ENCODE data around the gene DIRAS3. TPM values are rescaled to one million over a fixed set of nuclear protein-coding genes. Genes with fewer than 3 reads are reported as not detected.
"Not testable (repeated sequence)": the region's sequence is repeated elsewhere in the genome, so short reads cannot be mapped to it uniquely, and the experiment has no call there.

The DIRAS3 gene, protein sequence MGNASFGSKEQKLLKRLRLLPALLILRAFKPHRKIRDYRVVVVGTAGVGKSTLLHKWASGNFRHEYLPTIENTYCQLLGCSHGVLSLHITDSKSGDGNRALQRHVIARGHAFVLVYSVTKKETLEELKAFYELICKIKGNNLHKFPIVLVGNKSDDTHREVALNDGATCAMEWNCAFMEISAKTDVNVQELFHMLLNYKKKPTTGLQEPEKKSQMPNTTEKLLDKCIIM
- 1.2 TPM for polyA plus RNA-seq (2013, experiment 1 of 2; ENCODE audit: insufficient read length)
- 1.4 TPM for polyA plus RNA-seq (2013, experiment 2 of 2; ENCODE audit: insufficient read length)

GRCh38 chr1:68049941-68050878, at the start of gene DIRAS3:
Gene DIRAS3 (minus strand): TSS chr1:68050627. CDS start chr1:68047297, 3,330 bp downstream.
- DNase-seq = peak; percentile 7

DNA sequence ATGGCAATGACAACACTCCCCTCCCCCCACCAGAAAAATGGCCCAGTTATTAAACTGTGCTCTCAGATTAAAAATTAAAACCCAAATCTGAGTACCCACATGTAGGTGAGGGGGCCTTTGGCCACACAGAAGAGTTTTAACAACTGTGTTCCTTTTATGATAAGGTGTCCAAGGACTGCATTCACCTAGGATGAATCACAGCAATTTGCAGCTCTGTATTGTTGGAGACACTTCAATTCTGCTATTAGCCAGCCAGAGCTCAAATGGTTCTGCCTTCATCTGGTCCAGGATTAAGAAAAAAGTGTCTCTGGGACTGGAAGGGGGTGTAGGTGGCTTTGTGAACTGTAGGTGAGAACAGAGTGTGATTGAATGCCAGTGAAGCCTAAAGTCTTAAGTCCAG, 43.3 kb upstream of the DIRAS3 start:
- no peak for DNase-seq

GRCh38 chr1:68087184-68087583, 36.8 kb upstream of the DIRAS3 start:
- no peak for DNase-seq

GRCh38 chr1:68085752-68086151, 35.3 kb upstream of the DIRAS3 start:
- DNase-seq = no peak

- DNase-seq = no peak
These were observed 33.3 kb upstream of the DIRAS3 start for GRCh38 chr1:68083686-68084085.

DNA sequence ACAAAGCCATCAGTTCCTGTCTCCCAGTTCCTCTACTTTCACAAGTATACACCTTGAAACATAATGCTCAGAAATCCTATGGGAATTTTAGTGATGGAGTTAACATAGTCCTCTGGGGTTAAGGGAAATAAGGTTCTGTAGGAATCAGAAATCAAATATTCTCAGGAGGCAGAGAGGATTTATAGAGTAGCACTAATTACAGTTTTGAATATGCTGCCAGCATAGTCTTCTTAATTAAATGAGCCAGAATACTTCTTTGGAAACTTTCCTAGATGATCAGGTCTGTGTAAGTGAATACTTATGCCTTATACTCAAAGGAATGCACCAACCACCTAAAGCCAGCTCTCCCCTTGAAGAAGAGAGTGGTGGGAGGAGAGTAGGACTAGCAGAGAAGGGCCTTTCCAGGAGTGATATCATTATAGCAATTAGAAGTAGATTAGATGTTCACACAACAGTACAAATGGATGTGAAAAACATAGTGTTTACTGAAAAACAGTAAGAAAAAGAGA, 31.4 kb upstream of the DIRAS3 start:
- DNase-seq = no peak

DNA sequence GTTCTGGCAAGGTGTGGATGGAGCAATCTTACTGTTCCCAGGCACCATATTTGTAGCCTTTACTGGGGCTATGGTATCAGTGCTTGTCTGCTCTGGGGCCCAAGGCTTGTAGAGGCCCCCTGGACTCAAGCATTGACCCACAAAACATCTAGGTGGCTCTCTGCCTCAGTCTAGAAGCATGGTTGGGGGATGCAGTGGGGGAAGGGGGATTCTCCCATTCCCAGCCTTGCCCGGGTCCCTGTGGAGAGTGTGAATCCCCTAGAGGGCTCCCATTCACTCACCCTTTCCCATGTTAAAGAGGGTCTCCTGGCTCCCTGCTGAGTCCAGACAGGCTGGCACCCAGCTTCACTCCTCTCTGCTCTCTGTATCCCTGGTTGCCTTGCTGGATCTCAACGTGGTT, 28.2 kb upstream of the DIRAS3 start:
- DNase-seq = no peak

GRCh38 chr1:68074472-68074871, 24.0 kb upstream of the DIRAS3 start:
- DNase-seq = no peak

DNA sequence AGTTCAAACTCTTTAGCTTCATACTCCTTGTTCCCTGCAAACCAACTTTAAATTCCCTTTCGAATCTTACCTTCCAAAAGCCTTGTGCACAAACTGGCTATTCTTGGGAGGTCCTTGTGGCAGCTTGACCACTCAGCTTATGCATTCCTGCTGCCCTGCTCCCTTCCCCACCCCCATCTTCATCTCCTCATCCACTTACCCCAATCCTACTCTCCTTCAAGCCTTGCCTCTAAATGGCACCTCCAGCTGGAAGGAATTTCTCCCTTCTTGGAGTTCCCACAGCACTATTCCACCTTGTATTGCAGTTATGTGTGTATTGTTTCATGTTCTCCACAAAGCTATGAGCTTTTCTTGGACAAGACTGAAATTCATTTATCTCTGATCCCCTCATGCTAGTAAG, 15.3 kb upstream of the DIRAS3 start:
- no peak for DNase-seq

GRCh38 chr1:68058053-68058452, 7.6 kb upstream of the DIRAS3 start:
- DNase-seq = not testable (repeated sequence)

DNA sequence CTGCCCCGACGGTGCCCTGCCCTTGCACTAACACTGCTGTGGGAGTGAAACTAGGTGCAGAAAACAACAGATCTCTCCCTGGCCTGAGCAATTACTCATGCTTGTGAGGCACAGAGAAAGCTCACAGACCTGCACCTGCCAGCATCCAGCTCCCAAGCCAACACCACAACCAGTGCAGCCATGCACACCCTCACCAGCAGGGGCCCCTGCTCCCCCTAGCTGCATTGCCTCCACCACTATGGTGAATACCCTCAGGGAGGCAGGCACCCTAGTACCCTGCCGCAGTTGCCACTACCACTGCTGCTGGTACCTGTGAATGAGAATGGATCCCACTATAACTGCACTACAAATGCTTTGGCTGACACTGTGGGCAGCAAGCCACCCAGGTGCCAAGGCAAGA, 7.1 kb upstream of the DIRAS3 start:
- no peak for DNase-seq

GRCh38 chr1:68057050-68057449, 6.6 kb upstream of the DIRAS3 start:
- DNase-seq = no peak

GRCh38 chr1:68051475-68051874, 1.0 kb upstream of the DIRAS3 start:
- peak; percentile 78 for DNase-seq

- no peak for DNase-seq
These were observed 2.8 kb downstream of the DIRAS3 start for GRCh38 chr1:68047659-68048026.

DNA sequence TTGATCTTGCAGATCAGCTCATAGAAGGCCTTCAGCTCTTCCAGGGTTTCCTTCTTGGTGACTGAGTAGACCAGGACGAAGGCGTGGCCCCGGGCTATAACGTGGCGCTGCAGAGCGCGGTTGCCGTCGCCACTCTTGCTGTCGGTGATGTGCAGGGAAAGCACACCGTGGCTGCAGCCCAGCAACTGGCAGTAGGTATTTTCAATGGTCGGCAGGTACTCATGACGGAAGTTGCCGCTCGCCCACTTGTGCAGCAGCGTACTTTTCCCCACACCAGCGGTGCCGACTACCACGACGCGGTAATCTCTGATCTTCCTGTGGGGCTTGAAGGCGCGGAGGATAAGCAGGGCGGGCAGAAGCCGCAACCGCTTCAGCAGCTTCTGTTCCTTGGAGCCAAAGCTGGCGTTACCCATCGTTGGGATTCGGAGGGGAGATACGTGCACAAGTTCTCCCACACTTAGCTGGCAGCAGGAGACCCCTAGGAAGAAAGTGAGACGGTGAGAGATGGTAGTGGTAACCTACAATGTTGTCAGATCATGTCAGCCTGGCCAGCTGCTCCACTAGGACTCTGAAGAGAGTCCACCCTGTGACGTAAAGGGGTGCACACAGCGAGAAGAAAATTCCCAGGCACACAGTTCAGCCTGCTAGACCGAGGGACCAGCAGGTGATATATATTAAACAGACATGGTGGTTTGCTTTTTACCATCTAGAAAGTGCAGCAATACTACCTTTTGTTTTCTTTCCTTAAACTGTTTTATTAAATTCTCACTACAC, 3.4 kb downstream of the DIRAS3 start:
- no peak for DNase-seq

- DNase-seq = no peak
These were observed 4.0 kb downstream of the DIRAS3 start for GRCh38 chr1:68046423-68046822.

- DNase-seq = no peak
These were observed 4.8 kb downstream of the DIRAS3 start for GRCh38 chr1:68045511-68046180.

DNA sequence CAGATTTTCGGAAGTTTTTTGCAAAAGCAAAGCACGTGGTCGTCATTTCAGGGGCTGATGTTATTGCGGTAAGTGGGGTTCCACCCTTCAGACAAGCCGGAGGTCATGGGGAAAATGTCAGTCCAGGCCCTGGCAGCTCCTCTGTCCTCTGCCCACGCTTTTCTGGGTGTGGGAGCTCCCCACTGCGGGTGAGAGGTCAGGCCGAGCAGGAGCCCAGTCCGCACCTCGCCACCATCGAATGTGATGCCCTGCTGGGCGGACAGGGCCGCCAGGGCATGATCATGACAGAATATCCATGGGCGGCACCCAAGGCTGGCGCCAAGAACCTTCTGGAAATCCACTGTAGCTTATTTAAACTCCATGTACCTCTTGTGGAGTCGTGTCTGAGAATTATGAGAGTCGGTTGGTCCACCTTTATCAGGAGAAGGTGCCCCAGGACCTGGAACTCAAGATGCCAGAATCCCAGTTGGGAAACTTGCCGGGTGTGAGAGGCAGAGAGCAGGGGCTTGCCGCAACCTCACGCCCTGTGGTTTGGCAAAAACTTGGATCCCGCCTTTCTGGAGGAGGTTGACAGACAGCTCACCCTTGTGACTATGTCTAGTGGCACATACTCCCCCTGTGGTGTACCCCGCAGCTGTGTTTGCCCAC, 6.9 kb downstream of the DIRAS3 start:
- no peak for DNase-seq

- no peak for DNase-seq
These were observed 13.5 kb downstream of the DIRAS3 start for GRCh38 chr1:68036946-68037345.

DNA sequence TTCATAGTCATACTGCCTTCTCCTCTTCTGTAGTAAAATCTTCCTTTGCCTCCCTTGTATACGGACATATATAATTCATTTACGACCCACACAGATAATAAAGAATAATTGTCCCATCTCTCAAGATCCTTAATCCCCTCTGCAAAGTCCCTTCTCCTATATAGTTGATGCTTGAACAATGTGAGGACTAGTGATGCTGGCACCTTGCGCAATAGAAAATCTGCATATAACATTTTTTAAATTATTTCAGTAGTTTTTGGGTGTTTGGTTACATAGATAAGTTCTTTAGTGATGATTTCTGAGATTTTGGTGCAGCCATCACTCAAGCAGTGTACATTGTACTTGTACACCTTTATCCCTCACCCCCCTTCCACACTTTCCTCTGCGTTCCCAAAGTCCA, 21.0 kb downstream of the DIRAS3 start:
- no peak for DNase-seq

DNA sequence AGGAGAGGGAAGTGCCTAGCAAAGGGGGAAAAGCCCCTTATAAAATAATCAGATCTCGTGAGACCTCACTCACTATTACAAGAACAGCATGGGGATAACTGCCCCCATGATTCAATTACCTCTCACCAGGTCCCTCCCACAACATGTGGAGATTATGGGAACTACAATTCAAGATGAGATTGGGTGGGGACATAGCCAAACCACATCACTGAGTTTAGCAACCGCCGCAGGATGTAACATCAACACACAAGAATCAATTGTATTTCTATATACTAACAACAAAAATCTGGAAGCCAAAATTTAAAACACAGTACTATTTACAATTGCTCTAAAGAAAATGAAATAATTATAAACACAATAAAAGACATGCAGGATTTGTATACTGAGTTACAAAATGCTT, 21.9 kb downstream of the DIRAS3 start:
- no peak for DNase-seq
